GM15510 (cell line): ENCODE data around the gene NLGN2.

ENCODE experiments used
- POLR2A ChIP-seq: IDR thresholded peaks from 3 replicates; pipeline ENCODE4 v1.6.1; 2011; ENCODE audit warnings: borderline replicate concordance; ENCODE audit not compliant: insufficient read length; ENCODE audit errors: extremely low read depth

NLGN2 gene

DNA sequence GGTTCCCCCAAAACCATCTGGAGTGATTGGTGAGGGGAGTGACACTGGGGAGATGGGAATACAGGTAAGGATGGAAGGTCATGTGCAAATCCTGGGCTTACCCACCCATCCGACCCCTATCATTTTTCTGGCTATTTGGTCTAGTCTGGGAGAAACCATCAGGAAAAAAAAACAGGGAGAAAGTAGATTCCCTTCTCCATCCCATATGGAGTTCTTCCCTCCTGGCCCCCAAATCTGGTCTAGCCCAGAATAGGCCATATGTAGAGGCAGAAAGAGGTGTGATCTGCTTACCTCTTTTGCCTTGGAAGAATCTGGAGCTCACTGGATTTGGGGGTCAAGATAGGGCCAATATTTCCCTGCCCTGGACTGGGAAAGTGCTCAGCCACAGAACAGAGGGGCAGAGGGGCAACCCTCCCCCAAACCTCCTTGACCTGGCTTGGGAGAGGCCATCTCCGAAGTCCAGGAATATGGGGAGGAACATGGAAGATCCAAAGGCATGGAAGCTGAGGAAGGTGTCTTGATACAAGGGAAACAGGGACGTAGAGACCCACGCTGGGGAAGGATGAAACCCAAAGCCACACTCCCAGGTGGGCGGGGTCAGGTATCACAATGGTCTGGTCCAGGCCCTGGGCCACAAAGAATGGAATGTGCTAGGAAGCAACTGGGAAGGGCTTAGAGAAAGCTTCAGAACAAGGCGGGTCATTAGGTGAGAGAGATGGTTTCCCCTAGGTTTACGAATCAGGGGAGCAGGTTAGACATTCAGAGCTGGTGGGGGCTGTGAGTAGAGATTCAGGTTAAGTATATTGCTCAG lies 53.4 kb downstream of the NLGN2 start:
- no peak for TF ChIP-seq POLR2A

DNA sequence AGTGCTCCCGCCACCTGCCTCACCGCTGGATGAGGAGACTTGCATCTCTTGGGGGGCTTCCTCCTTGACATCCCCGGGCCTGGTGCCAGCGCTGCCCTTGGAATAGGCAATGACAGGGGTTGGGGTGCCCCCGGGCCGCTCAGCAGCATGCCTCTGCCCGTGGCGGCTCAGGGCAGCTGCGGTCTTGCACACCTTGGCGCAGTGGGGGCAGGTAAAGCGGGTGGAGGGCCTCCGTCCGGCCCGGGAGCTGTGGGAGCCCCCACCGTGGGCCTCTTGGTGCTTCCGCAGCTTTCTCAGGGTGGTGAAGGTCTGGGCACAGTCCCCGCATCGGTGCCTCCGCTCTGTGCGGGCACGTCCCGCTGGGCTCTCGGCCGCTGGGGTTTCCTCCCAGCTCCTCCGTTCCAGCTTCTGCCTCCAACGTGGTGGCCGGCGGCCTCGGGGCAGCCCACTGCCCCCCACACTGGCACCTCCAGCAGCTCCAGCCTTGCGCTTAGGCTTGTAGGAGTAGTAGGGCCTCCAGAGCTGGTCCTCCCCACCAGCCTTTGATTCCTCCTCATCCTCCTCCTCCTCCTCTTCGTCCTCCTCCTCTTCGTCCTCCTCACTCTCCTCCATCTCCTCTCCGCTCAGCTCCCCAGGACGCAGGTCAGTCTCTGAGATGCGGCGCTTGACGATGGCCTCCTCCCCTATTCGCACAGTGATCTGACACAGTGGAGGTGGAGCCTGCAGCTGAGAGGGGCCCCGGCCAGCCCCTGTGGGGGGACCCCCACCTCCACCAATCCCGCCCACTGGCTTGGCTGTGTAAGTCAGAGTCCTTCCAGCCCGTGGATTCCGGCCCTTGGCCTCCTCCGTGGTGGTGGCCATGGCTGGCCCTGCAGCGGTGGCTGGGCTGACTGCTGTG lies 55.1 kb downstream of the NLGN2 start:
- no peak for TF ChIP-seq POLR2A

DNA sequence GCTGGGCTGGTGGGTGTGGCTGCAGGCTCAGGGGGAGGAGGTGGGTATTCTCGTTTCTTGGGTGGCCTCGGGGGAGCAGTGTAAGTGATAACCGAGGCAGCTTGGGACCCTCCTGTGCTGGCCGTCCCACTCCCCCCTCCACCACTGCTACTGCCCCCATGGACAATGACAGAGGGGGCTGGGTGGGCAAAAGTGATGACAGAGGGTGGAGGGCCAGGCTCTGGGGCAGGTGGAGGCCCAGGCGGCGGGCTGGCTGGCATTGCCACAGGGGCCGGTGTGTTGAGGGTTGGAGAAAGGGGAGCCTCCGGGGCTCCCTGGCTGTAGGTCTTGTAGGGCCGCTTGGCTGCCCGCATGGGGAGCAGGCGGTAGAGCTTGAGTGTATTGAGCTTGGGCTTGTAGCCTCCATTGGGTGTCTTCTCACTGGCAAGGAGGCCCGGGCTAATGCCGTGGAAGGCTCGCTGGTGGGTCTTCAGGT lies 55.8 kb downstream of the NLGN2 start:
- TF ChIP-seq POLR2A = no peak

GRCh38 chr17:7464081-7464480 lies 56.4 kb downstream of the NLGN2 start:
- TF ChIP-seq POLR2A = no peak

DNA sequence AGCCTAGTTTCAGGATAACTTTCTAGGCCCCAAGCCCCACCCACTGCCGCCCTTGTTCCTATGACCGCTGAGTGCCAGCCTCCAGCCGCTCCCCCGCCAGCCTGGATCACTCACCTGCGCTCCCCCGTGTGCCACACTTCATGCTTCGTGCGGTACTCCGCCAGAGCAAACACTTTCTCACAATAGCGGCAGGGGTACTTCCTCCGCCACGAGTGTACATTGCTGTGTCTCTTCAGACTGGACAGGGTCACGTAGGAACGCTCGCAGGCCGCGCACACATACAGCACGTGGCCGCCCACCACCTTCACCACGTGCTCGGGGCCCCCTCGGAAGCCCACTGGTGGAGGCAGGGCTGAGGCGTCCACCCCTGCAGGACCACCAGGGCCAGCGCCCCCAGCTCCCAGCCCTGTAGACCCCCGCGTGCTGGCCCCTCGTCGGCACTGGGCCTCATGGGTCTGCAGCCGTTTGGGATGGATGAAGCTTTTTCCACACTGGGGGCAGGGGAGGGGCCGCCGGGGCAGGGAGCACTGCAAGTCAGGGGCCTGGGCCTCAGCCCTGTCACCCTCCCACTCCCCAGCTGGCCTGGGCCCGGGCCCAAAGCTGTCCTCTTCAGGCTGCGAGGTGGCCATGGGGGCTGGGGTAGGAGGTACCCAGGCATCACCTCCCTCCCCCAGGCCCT lies 58.1 kb downstream of the NLGN2 start:
- no peak for TF ChIP-seq POLR2A

DNA sequence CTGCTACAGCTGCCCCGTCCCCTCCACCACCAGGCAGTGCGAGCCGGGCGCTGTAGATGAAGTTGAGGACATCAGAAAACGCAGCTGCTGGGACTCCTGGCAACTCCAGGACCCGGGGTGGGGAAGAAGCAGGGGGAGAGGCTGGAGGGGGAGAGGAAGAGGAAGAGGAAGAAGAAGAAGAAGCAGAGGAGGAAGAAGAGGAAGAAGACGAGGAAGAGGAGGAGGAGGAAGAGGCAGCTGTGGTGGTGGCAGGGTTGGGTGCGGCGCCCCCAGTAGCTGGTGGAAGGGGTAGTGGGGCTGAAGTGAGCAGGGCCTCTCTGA lies 58.6 kb downstream of the NLGN2 start:
- no peak for TF ChIP-seq POLR2A

- no peak for TF ChIP-seq POLR2A
Observed at GRCh38 chr17:7466639-7467341, 59.1 kb downstream of the NLGN2 start.

DNA sequence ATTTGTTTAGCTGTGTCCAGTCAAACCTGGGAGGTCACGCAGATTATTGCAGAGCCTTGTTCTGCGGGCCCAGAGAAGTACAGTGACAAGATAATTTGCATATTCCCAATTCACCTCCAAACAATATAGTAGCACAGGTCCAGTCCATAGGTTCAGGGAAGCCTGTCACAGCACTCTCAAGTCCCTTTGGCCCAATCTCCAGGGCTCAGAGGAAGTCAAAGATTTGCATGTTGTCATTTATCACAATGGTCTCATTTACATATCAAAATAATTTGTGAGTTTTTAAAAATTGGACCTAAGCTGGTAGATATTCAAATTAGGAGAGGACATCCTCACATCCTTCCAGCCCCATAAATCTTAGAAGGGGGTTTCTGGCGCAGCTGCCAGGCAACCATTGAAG lies 59.9 kb downstream of the NLGN2 start:
- TF ChIP-seq POLR2A = no peak

DNA sequence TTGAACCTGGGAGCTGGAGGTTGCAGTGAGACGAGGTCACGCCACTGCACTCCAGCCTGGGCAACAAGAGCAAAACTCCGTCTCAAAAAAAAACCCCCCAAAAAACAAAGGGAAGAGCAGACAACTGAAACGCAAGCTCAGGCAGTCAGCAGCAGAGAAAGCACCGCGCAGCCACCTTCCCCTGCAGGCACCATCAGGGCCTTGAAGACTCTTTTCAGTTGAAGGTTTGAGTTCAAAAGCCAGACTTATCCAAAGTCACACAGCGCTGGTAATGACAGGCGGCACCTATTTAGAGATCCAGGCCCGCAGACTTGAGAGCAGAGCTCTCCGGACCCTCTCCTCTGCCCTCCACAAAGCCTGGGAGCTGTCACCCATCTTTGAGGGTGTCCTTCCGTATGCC lies 60.6 kb downstream of the NLGN2 start:
- no peak for TF ChIP-seq POLR2A

- no peak for TF ChIP-seq POLR2A
Observed at GRCh38 chr17:7468804-7469389, 61.3 kb downstream of the NLGN2 start.
